T-cell (primary cell): Measurements from ENCODE around the gene KLHL26. TPM values are rescaled to one million over a fixed set of nuclear protein-coding genes. Genes with fewer than 3 reads are reported as not detected.
A peak's percentile ranks its signal among the peaks of the same experiment; 100 is the strongest.

Source experiments
- ATAC-seq, 4 experiments: fragments of 200-7000 bp in 3 of 4; fragments of 150-1000 bp in 1 of 4; cut with Tn5 transposase; replicated peaks in 1 of 4; 1 replicate in 3 of 4; 2 replicates in 1 of 4; pipeline ENCODE4 v1.10.0; 2021; ENCODE audit warnings: moderate library complexity in 3 of 4, mild to moderate bottlenecking in 2 of 4, moderate number of reproducible peaks in 1 of 4
- CTCF ChIA-PET, 2 donors: fragments of 300-600 bp; sonication (Branson Sonifier 250); formaldehyde crosslinking; loops; one replicate each; lab custom pipeline; 2022; ENCODE audit warnings: antibody characterized with exemption in 2 of 2; lab: Charles Lee
- POLR2A ChIA-PET, 2 donors: fragments of 300-600 bp; sonication (Branson Sonifier 250); formaldehyde crosslinking; loops; one replicate each; lab custom pipeline; 2022; ENCODE audit warnings: antibody characterized with exemption in 2 of 2; lab: Charles Lee
- DNase-seq, 35 experiments: peaks; one replicate each; pipeline versions ENCODE4 v3.0.0 to v3.0.0-alpha.2; 2013 to 2023
- H3K27ac ChIP-seq: one replicate; pipeline ENCODE4 v1.5.1; 2013; ENCODE audit warnings: low read length
- H3K27me3 ChIP-seq, 2 experiments: replicated peaks in 1 of 2; 1 replicate in 1 of 2; 2 replicates in 1 of 2; pipeline versions ENCODE4 v1.6.1 to v1.7.0; 2013; ENCODE audit warnings: low read length in 1 of 2, mixed read lengths in 1 of 2; ENCODE audit not compliant: control insufficient read depth in 2 of 2, insufficient read depth in 2 of 2; ENCODE audit errors: extremely low read depth in 1 of 2
- H3K36me3 ChIP-seq, 2 donors: 1 replicate in 1 of 2; 2 replicates in 1 of 2; pipeline versions ENCODE4 v1.6.1 to v1.7.0; 2013; ENCODE audit warnings: low read length in 1 of 2; ENCODE audit not compliant: control insufficient read depth in 2 of 2, insufficient read depth in 1 of 2; ENCODE audit errors: extremely low read depth in 1 of 2
- H3K4me1 ChIP-seq, 2 experiments: 1 replicate in 1 of 2; 2 replicates in 1 of 2; pipeline versions ENCODE4 v1.6.1 to v1.7.0; 2013; ENCODE audit warnings: low read length in 2 of 2, mixed read lengths in 1 of 2; ENCODE audit not compliant: insufficient read depth in 2 of 2, control insufficient read depth in 1 of 2; ENCODE audit errors: extremely low read depth in 1 of 2
- H3K4me3 ChIP-seq, 2 donors: 1 replicate in 1 of 2; 2 replicates in 1 of 2; pipeline versions ENCODE4 v1.5.1 to v1.7.0; 2013; ENCODE audit warnings: mild to moderate bottlenecking in 2 of 2, low read length in 1 of 2, moderate library complexity in 1 of 2; ENCODE audit not compliant: control insufficient read depth in 1 of 2; ENCODE audit errors: extremely low read depth in 1 of 2
- H3K9me3 ChIP-seq: 2 replicates; pipeline ENCODE4 v1.7.0; 2013
- H3K27ac Mint-ChIP-seq, 2 donors: one replicate each; pipeline ENCODE4 v1.8.0; 2020 to 2021; ENCODE audit warnings: mild to moderate bottlenecking in 2 of 2, mixed read lengths in 2 of 2
- H3K27me3 Mint-ChIP-seq, 2 donors: one replicate each; pipeline ENCODE4 v1.8.0; 2021 to 2022; ENCODE audit warnings: mixed read lengths in 2 of 2
- H3K36me3 Mint-ChIP-seq: one replicate; pipeline ENCODE4 v1.8.0; 2021; ENCODE audit warnings: mixed read lengths
- H3K4me1 Mint-ChIP-seq, 3 donors: one replicate each; pipeline ENCODE4 v1.8.0; 2020 to 2022; ENCODE audit warnings: mixed read lengths in 3 of 3, mild to moderate bottlenecking in 1 of 3
- H3K4me3 Mint-ChIP-seq, 3 donors: one replicate each; pipeline ENCODE4 v1.8.0; 2020 to 2022; ENCODE audit warnings: mild to moderate bottlenecking in 3 of 3, mixed read lengths in 3 of 3, moderate library complexity in 3 of 3
- H3K9me3 Mint-ChIP-seq, 3 donors: one replicate each; pipeline ENCODE4 v1.8.0; 2020 to 2022; ENCODE audit warnings: mixed read lengths in 3 of 3
- WGBS: methylation state at CpG from one replicate; pipeline ENCODE4 v1.1.5; 2013; ENCODE audit warnings: missing lambda C conversion rate; ENCODE audit not compliant: insufficient coverage; 5-methylcytosine and 5-hydroxymethylcytosine counted together
- total RNA-seq, 35 experiments: library from RNA in 6 of 35; stranded (reverse) in 6 of 35; fragments of 120-200 nt in 1 of 35; gene quantifications; one replicate each; pipeline versions ENCODE4 v1.2.1 to v1.2.4 and lab custom pipeline; 2013 to 2026

The KLHL26 gene
- total RNA-seq, 5 donors from 2014 or later (not counting 1 experiment from before 2014, with no cell fraction given) = 8.8 to 16.4 (median 14.1) TPM

- Mint-ChIP-seq H3K27ac (no peak overlapping the region), H3K9me3 (no peaks in the 10 kb centered on the region), H3K27me3 (no peaks in the 10 kb centered on the region), H3K4me3 (peak overlapping the region in 1 of 3 donors; percentile 23), H3K36me3 (peaks cover 21% of the 10 kb centered on the region), H3K4me1 (peaks cover 15 to 18% (median 16%) of the 10 kb centered on the region in 3 donors)
- CTCF ChIA-PET = no interaction called here
- Histone ChIP-seq H3K9me3 (no peaks in the 10 kb centered on the region), H3K27me3 (no peaks in the 10 kb centered on the region), H3K4me3 (no peak overlapping the region), H3K36me3 (peaks cover 11 to 24% of the 10 kb centered on the region in 2 donors), H3K4me1 (peaks cover 2 to 26% of the 10 kb centered on the region in 2 experiments), H3K27ac (no peak overlapping the region)
- WGBS = 97% methylated on average over 22 of the region's 22 CpGs
- DNase-seq (no peak), ATAC-seq (no peak)
- POLR2A ChIA-PET = no interaction called here
Measured at GRCh38 chr19:18665771-18666202, 29.0 kb downstream of the KLHL26 start.

GRCh38 chr19:18666317-18666716, 29.5 kb downstream of the KLHL26 start:
- ATAC-seq = no peak
- no peaks in the 10 kb centered on the region for H3K27me3 Mint-ChIP-seq

GRCh38 chr19:18666784-18667183, 30.0 kb downstream of the KLHL26 start:
- no peaks in the 10 kb centered on the region for H3K9me3 Mint-ChIP-seq
- H3K4me1 ChIP-seq = peaks cover 2 to 26% of the 10 kb centered on the region in 2 experiments
- no peaks in the 10 kb centered on the region for H3K27me3 ChIP-seq
- H3K36me3 Mint-ChIP-seq = peaks cover 21% of the 10 kb centered on the region
- no peak overlapping the region for H3K4me3 Mint-ChIP-seq
- H3K4me3 ChIP-seq = no peak overlapping the region
- H3K27ac Mint-ChIP-seq = no peak overlapping the region
- H3K4me1 Mint-ChIP-seq = peaks cover 12 to 15% (median 15%) of the 10 kb centered on the region in 3 donors
- no peak for ATAC-seq
- H3K36me3 ChIP-seq = peaks cover 15 to 28% of the 10 kb centered on the region in 2 donors
- H3K27ac ChIP-seq = no peak overlapping the region
- H3K9me3 ChIP-seq = no peaks in the 10 kb centered on the region
- H3K27me3 Mint-ChIP-seq = no peaks in the 10 kb centered on the region
- no peak for DNase-seq
- WGBS = 97% methylated on average over 5 of the region's 5 CpGs
- POLR2A ChIA-PET = no interaction called here
- CTCF ChIA-PET = no interaction called here

More at GRCh38 chr19:18666317-18666716, 29.5 kb downstream of the KLHL26 start:
- Histone ChIP-seq H3K36me3 (peaks cover 15 to 28% of the 10 kb centered on the region in 2 donors), H3K27ac (no peak overlapping the region), H3K9me3 (no peaks in the 10 kb centered on the region), H3K4me1 (peaks cover 2 to 26% of the 10 kb centered on the region in 2 experiments), H3K27me3 (no peaks in the 10 kb centered on the region), H3K4me3 (no peak overlapping the region)
- Mint-ChIP-seq H3K9me3 (no peaks in the 10 kb centered on the region), H3K36me3 (peaks cover 21% of the 10 kb centered on the region), H3K4me1 (peaks cover 13 to 17% (median 15%) of the 10 kb centered on the region in 3 donors), H3K27ac (no peak overlapping the region), H3K4me3 (peak overlapping the region in 1 of 3 donors; percentile 23)
- CTCF ChIA-PET = no interaction called here
- 97% methylated on average over 6 of the region's 12 CpGs for WGBS
- no peak for DNase-seq
- POLR2A ChIA-PET = no interaction called here

DNA sequence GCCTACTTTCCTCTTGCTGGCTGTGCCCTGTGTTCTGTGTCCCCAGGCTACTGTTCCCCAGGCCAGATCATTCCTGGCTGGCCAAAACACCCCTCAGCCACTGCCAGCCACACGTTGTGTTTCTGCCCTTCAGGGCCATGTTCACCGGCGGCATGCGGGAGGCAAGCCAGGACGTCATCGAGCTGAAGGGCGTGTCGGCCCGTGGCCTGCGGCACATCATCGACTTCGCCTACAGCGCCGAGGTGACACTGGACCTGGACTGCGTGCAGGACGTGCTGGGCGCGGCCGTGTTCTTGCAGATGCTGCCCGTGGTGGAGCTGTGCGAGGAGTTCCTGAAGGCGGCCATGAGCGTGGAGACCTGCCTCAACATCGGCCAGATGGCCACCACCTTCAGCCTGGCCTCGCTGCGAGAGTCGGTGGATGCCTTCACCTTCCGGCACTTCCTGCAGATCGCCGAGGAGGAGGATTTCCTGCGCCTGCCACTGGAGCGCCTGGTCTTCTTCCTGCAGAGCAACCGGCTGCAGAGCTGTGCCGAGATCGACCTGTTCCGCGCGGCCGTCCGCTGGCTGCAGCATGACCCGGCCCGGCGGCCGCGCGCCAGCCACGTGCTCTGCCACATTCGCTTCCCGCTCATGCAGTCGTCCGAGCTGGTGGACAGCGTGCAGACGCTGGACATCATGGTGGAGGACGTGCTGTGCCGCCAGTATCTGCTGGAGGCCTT, 30.9 kb downstream of the KLHL26 start:
- no peaks in the 10 kb centered on the region for H3K27me3 Mint-ChIP-seq
- Histone ChIP-seq H3K4me1 (peaks cover 2 to 26% of the 10 kb centered on the region in 2 experiments), H3K4me3 (no peak overlapping the region), H3K27ac (no peak overlapping the region), H3K27me3 (no peaks in the 10 kb centered on the region), H3K9me3 (no peaks in the 10 kb centered on the region), H3K36me3 (peaks cover 15 to 28% of the 10 kb centered on the region in 2 donors)
- peaks cover 12 to 15% (median 15%) of the 10 kb centered on the region in 3 donors for H3K4me1 Mint-ChIP-seq
- peaks cover 21% of the 10 kb centered on the region for H3K36me3 Mint-ChIP-seq
- no peak overlapping the region for H3K27ac Mint-ChIP-seq
- H3K9me3 Mint-ChIP-seq = no peaks in the 10 kb centered on the region
- ATAC-seq = no peak
- ChIA-PET CTCF (interaction anchor here in 1 of 2 donors (0.5 kb wide), 1 partner anchor 15 kb away, joined by 5 read pairs; no protein-coding TSS in a partner anchor), POLR2A (no interaction called here)
- no peak overlapping the region for H3K4me3 Mint-ChIP-seq
- no peak for DNase-seq
- 97% methylated on average over 55 of the region's 55 CpGs for WGBS

- DNase-seq = no peak
- Mint-ChIP-seq H3K4me1 (peaks cover 11 to 13% (median 12%) of the 10 kb centered on the region in 3 donors), H3K27ac (no peak overlapping the region), H3K4me3 (no peak overlapping the region), H3K27me3 (no peaks in the 10 kb centered on the region), H3K9me3 (no peaks in the 10 kb centered on the region), H3K36me3 (peaks cover 21% of the 10 kb centered on the region)
- no peaks in the 10 kb centered on the region for H3K27me3 ChIP-seq
- no peaks in the 10 kb centered on the region for H3K9me3 ChIP-seq
- 99% methylated on average over 38 of the region's 38 CpGs for WGBS
- ChIA-PET POLR2A (no interaction called here), CTCF (no interaction called here)
- H3K4me3 ChIP-seq = no peak overlapping the region
- no peak for ATAC-seq
- H3K36me3 ChIP-seq = peaks cover 15 to 28% of the 10 kb centered on the region in 2 donors
- peaks cover 2 to 23% of the 10 kb centered on the region in 2 experiments for H3K4me1 ChIP-seq
- H3K27ac ChIP-seq = no peak overlapping the region
Measured at GRCh38 chr19:18668252-18668631, 31.4 kb downstream of the KLHL26 start.

GRCh38 chr19:18668744-18669523, 32.1 kb downstream of the KLHL26 start:
- ATAC-seq (no peak), DNase-seq (no peak)
- no peaks in the 10 kb centered on the region for H3K9me3 ChIP-seq
- Mint-ChIP-seq H3K27me3 (no peaks in the 10 kb centered on the region), H3K9me3 (no peaks in the 10 kb centered on the region), H3K27ac (no peak overlapping the region), H3K36me3 (peaks cover 21% of the 10 kb centered on the region), H3K4me3 (no peak overlapping the region), H3K4me1 (peaks cover 4 to 6% (median 6%) of the 10 kb centered on the region in 3 donors)
- 97% methylated on average over 51 of the region's 58 CpGs for whole genome bisulfite sequencing
- POLR2A ChIA-PET = no interaction called here
- no peak overlapping the region for H3K27ac ChIP-seq
- peaks cover 15 to 28% of the 10 kb centered on the region in 2 donors for H3K36me3 ChIP-seq
- CTCF ChIA-PET = no interaction called here
- no peaks in the 10 kb centered on the region for H3K27me3 ChIP-seq
- no peak overlapping the region for H3K4me3 ChIP-seq
- H3K4me1 ChIP-seq = peaks cover 2 to 16% of the 10 kb centered on the region in 2 experiments
